HEK293 (cell line): ENCODE data around the gene CTCFL.

Source experiments
- CTCF ChIA-PET: fragments of 350-600 bp; formaldehyde crosslinking; extraction: SDS; loops from one replicate; lab custom pipeline; 2021; ENCODE audit warnings: antibody characterized with exemption; lab: Yijun Ruan, JAX
- POLR2A ChIA-PET: fragments of 300-600 bp; formaldehyde crosslinking; extraction: SDS; loops from one replicate; lab custom pipeline; 2020; ENCODE audit warnings: antibody characterized with exemption, inconsistent platforms; lab: Yijun Ruan, JAX
- H3K27ac ChIP-seq: fragments of 200-500 bp; sonication (Bioruptor generic); 2 replicates; pipeline ENCODE4 v1.5.1; 2014; ENCODE audit warnings: low read depth, low read length, control low read depth, inconsistent platforms; ENCODE audit errors: extremely low read depth
- H3K36me3 ChIP-seq, 2 experiments: fragments of 200-500 bp in 1 of 2; sonication (Bioruptor generic) in 1 of 2; 1 replicate in 1 of 2; 2 replicates in 1 of 2; pipeline ENCODE4 v1.5.1; 2014 to 2017; ENCODE audit warnings: inconsistent platforms in 2 of 2, low read length in 2 of 2; ENCODE audit not compliant: control insufficient read depth in 2 of 2, insufficient read depth in 1 of 2
- H3K4me1 ChIP-seq: fragments of 200-500 bp; sonication (Bioruptor generic); 2 replicates; pipeline ENCODE4 v1.5.1; 2014; ENCODE audit warnings: mild to moderate bottlenecking, low read length, inconsistent platforms; ENCODE audit not compliant: control insufficient read depth, insufficient read depth
- H3K4me3 ChIP-seq: 2 replicates; pipeline ENCODE4 v1.5.1; 2011; ENCODE audit warnings: low read depth, mild to moderate bottlenecking, control low read depth, low read length, moderate library complexity
- H3K9me3 ChIP-seq: fragments of 200-500 bp; sonication (Bioruptor generic); 2 replicates; pipeline ENCODE4 v1.5.1; 2014; ENCODE audit warnings: low read depth, low read length, inconsistent platforms; ENCODE audit not compliant: control insufficient read depth, insufficient read depth
- BCL11A ChIP-seq: fragments of 450-650 bp; formaldehyde crosslinking; IDR thresholded peaks from 2 replicates; pipeline ENCODE4 v1.5.1; 2016; ENCODE audit warnings: low read depth, missing biosample characterization, missing genetic modification characterization
- EGR2 ChIP-seq: fragments of 450-650 bp; formaldehyde crosslinking; IDR thresholded peaks from 2 replicates; pipeline ENCODE4 v1.5.1; 2016; ENCODE audit warnings: low read depth, missing biosample characterization, missing genetic modification characterization
- GFI1B ChIP-seq: fragments of 450-650 bp; formaldehyde crosslinking; IDR thresholded peaks from 2 replicates; pipeline ENCODE4 v1.5.1; 2016; ENCODE audit warnings: missing biosample characterization, missing genetic modification characterization
- GLIS1 ChIP-seq: fragments of 450-650 bp; formaldehyde crosslinking; IDR thresholded peaks from 2 replicates; pipeline ENCODE4 v1.5.1; 2016; ENCODE audit warnings: missing biosample characterization, missing genetic modification characterization
- HOXD13 ChIP-seq: sonication (generic); formaldehyde crosslinking; IDR thresholded peaks from 2 replicates; pipeline ENCODE4 v1.8.0; 2022; ENCODE audit warnings: missing genetic modification reagents, borderline replicate concordance
- KLF10 ChIP-seq: fragments of 450-650 bp; IDR thresholded peaks from 2 replicates; pipeline ENCODE4 v1.5.1; 2018; ENCODE audit warnings: missing biosample characterization, mild to moderate bottlenecking, missing genetic modification characterization
- KLF7 ChIP-seq: fragments of 450-650 bp; formaldehyde crosslinking; IDR thresholded peaks from 2 replicates; pipeline ENCODE4 v1.5.1; 2016; ENCODE audit warnings: missing biosample characterization, missing genetic modification characterization, borderline replicate concordance
- MEIS1 ChIP-seq: sonication (generic); formaldehyde crosslinking; IDR thresholded peaks from 2 replicates; pipeline ENCODE4 v1.8.1; 2022; ENCODE audit warnings: missing genetic modification reagents, mild to moderate bottlenecking, borderline replicate concordance
- MZF1 ChIP-seq: fragments of 450-650 bp; formaldehyde crosslinking; IDR thresholded peaks from 2 replicates; pipeline ENCODE4 v1.5.1; 2017; ENCODE audit warnings: missing biosample characterization, missing genetic modification characterization, borderline replicate concordance
- OVOL3 ChIP-seq: fragments of 450-650 bp; formaldehyde crosslinking; IDR thresholded peaks from 2 replicates; pipeline ENCODE4 v1.5.1; 2016; ENCODE audit warnings: missing biosample characterization, missing genetic modification characterization
- RBAK ChIP-seq: fragments of 450-650 bp; formaldehyde crosslinking; IDR thresholded peaks from 2 replicates; pipeline ENCODE4 v1.5.1; 2016; ENCODE audit warnings: missing biosample characterization, missing genetic modification characterization
- TRIM28 ChIP-seq: IDR thresholded peaks from 2 replicates; pipeline ENCODE4 v1.6.1; 2011; ENCODE audit warnings: low read length, control low read depth, borderline replicate concordance
- YY2 ChIP-seq: fragments of 450-650 bp; formaldehyde crosslinking; IDR thresholded peaks from 2 replicates; pipeline ENCODE4 v1.5.1; 2016; ENCODE audit warnings: missing biosample characterization, missing genetic modification characterization
- ZBTB17 ChIP-seq: fragments of 450-650 bp; formaldehyde crosslinking; IDR thresholded peaks from 2 replicates; pipeline ENCODE4 v1.5.1; 2016; ENCODE audit warnings: missing biosample characterization, missing genetic modification characterization
- ZBTB48 ChIP-seq: fragments of 450-650 bp; formaldehyde crosslinking; IDR thresholded peaks from 2 replicates; pipeline ENCODE4 v1.5.1; 2016; ENCODE audit warnings: missing biosample characterization, missing genetic modification characterization
- ZBTB8A ChIP-seq: fragments of 450-650 bp; formaldehyde crosslinking; IDR thresholded peaks from 2 replicates; pipeline ENCODE4 v1.5.1; 2016; ENCODE audit warnings: missing biosample characterization, missing genetic modification characterization
- ZNF114 ChIP-seq: fragments of 450-650 bp; formaldehyde crosslinking; IDR thresholded peaks from 2 replicates; pipeline ENCODE4 v1.5.0; 2017; ENCODE audit warnings: missing biosample characterization, missing genetic modification characterization
- ZNF132 ChIP-seq: fragments of 450-650 bp; formaldehyde crosslinking; IDR thresholded peaks from 2 replicates; pipeline ENCODE4 v1.5.1; 2017; ENCODE audit warnings: missing biosample characterization, missing genetic modification characterization, borderline replicate concordance
- ZNF16 ChIP-seq: fragments of 450-650 bp; formaldehyde crosslinking; IDR thresholded peaks from 2 replicates; pipeline ENCODE4 v1.5.1; 2016; ENCODE audit warnings: low read depth, missing biosample characterization, missing genetic modification characterization
- ZNF202 ChIP-seq: fragments of 450-650 bp; formaldehyde crosslinking; IDR thresholded peaks from 2 replicates; pipeline ENCODE4 v1.5.1; 2016; ENCODE audit warnings: missing biosample characterization, missing genetic modification characterization, borderline replicate concordance
- ZNF214 ChIP-seq: fragments of 450-650 bp; formaldehyde crosslinking; IDR thresholded peaks from 2 replicates; pipeline ENCODE4 v1.5.1; 2017; ENCODE audit warnings: missing biosample characterization, mild to moderate bottlenecking, missing genetic modification characterization, borderline replicate concordance
- ZNF335 ChIP-seq: fragments of 450-650 bp; formaldehyde crosslinking; conservative IDR thresholded peaks from 2 replicates; pipeline ENCODE4 v1.5.1; 2016; ENCODE audit warnings: missing biosample characterization, missing genetic modification characterization
- ZNF341 ChIP-seq: fragments of 450-650 bp; formaldehyde crosslinking; IDR thresholded peaks from 2 replicates; pipeline ENCODE4; 2016; ENCODE audit warnings: low read depth, missing biosample characterization, missing genetic modification characterization
- ZNF426 ChIP-seq: fragments of 450-650 bp; formaldehyde crosslinking; IDR thresholded peaks from 2 replicates; pipeline ENCODE4 v1.5.1; 2017; ENCODE audit warnings: missing biosample characterization, missing genetic modification characterization, mild to moderate bottlenecking, inconsistent platforms, moderate library complexity
- ZNF473 ChIP-seq: fragments of 450-650 bp; formaldehyde crosslinking; IDR thresholded peaks from 2 replicates; pipeline ENCODE4 v1.5.1; 2017; ENCODE audit warnings: missing biosample characterization, missing genetic modification characterization
- ZNF558 ChIP-seq: fragments of 450-650 bp; formaldehyde crosslinking; IDR thresholded peaks from 2 replicates; pipeline ENCODE4 v1.5.1; 2016; ENCODE audit warnings: missing biosample characterization, missing genetic modification characterization
- ZNF561 ChIP-seq: fragments of 450-650 bp; IDR thresholded peaks from 2 replicates; pipeline ENCODE4 v1.5.1; 2018; ENCODE audit warnings: missing biosample characterization, missing genetic modification characterization, borderline replicate concordance
- ZNF596 ChIP-seq: fragments of 450-650 bp; IDR thresholded peaks from 2 replicates; pipeline ENCODE4 v1.5.0; 2018; ENCODE audit warnings: missing biosample characterization, mild to moderate bottlenecking, missing genetic modification characterization, moderate library complexity
- ZNF624 ChIP-seq: fragments of 450-650 bp; formaldehyde crosslinking; IDR thresholded peaks from 2 replicates; pipeline ENCODE4 v1.5.1; 2017; ENCODE audit warnings: missing biosample characterization, missing genetic modification characterization
- ZNF626 ChIP-seq: fragments of 450-650 bp; sonication (Bioruptor Pico); formaldehyde crosslinking; IDR thresholded peaks from 2 replicates; pipeline ENCODE4 v1.5.1; 2018; ENCODE audit warnings: missing biosample characterization, missing genetic modification characterization, inconsistent platforms
- ZNF629 ChIP-seq: fragments of 450-650 bp; formaldehyde crosslinking; IDR thresholded peaks from 2 replicates; pipeline ENCODE4 v1.5.1; 2017; ENCODE audit warnings: missing biosample characterization, missing genetic modification characterization
- ZNF776 ChIP-seq: fragments of 450-650 bp; formaldehyde crosslinking; IDR thresholded peaks from 2 replicates; pipeline ENCODE4 v1.5.0; 2017; ENCODE audit warnings: missing biosample characterization, missing genetic modification characterization, borderline replicate concordance
- ZNF792 ChIP-seq: fragments of 450-650 bp; formaldehyde crosslinking; IDR thresholded peaks from 2 replicates; pipeline ENCODE4 v1.5.1; 2016; ENCODE audit warnings: missing biosample characterization, missing genetic modification characterization
- ZNF843 ChIP-seq: fragments of 450-650 bp; formaldehyde crosslinking; IDR thresholded peaks from 2 replicates; pipeline ENCODE4 v1.5.1; 2016; ENCODE audit warnings: missing biosample characterization, missing genetic modification characterization
- ZSCAN16 ChIP-seq: fragments of 450-650 bp; formaldehyde crosslinking; IDR thresholded peaks from 2 replicates; pipeline ENCODE4 v1.5.1; 2016; ENCODE audit warnings: missing biosample characterization, missing genetic modification characterization
- ZSCAN23 ChIP-seq: fragments of 450-650 bp; formaldehyde crosslinking; IDR thresholded peaks from 2 replicates; pipeline ENCODE4 v1.5.1; 2016; ENCODE audit warnings: missing biosample characterization, missing genetic modification characterization
- TF ChIP-seq, protein P1 (sequence below): fragments of 450-650 bp; formaldehyde crosslinking; IDR thresholded peaks from 2 replicates; pipeline ENCODE4 v1.5.1; 2016; ENCODE audit warnings: missing biosample characterization, missing genetic modification characterization

The CTCFL gene

DNA sequence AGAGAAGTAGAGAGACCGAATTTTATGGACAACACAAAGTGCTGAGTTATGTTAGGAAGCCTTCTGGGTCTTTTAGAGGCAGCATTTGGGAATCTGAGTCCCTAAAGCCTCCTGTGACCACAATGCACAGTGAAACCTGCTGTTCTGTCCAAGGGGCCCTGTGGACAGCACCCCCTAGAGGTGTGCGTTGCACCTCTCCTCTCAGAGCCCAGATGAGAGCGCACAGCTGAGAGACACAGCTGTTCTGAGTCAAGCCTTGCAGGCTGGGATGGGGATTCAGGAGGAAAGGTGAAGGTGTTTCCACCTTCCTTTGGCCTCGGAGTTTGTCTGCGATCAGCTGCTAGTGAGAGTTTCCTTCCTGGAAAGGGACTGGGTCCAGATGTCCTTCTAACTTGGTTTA, 49.0 kb upstream of the CTCFL start (continued):
- TF ChIP-seq KLF10 (tag by site-specific recombination), result no peak
- no peak for TF ChIP-seq MEIS1 (CRISPR knock-in tag)
- no peak for TF ChIP-seq HOXD13 (CRISPR knock-in tag)
- no peak for TF ChIP-seq ZNF792 (tag by site-specific recombination)
- TF ChIP-seq ZSCAN23, result no peak
- no peak for TF ChIP-seq KLF7 (tag by site-specific recombination)
- TF ChIP-seq ZNF202, result no peak
- no peak for TF ChIP-seq MZF1 (tag by site-specific recombination)
- TF ChIP-seq ZNF426, result no peak
- no peak for TF ChIP-seq ZNF16 (tag by site-specific recombination)
- TF ChIP-seq, protein P1, sequence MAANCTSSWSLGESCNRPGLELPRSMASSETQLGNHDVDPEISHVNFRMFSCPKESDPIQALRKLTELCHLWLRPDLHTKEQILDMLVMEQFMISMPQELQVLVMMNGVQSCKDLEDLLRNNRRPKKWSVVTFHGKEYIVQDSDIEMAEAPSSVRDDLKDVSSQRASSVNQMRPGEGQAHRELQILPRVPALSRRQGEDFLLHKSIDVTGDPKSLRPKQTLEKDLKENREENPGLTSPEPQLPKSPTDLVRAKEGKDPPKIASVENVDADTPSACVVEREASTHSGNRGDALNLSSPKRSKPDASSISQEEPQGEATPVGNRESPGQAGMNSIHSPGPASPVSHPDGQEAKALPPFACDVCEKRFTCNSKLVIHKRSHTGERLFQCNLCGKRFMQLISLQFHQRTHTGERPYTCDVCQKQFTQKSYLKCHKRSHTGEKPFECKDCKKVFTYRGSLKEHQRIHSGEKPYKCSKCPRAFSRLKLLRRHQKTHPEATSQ, result no peak
- no peak for TF ChIP-seq ZNF335
- peak; percentile 7; the same call in 1 of the 2 replicates for TF ChIP-seq GLIS1 (tag by site-specific recombination)
- no peak for TF ChIP-seq ZNF558 (tag by site-specific recombination)
- no peak for TF ChIP-seq ZNF596 (tag by site-specific recombination)
- TF ChIP-seq ZNF114 (tag by site-specific recombination), result no peak
- no peak for TF ChIP-seq ZNF776 (tag by site-specific recombination)
- TF ChIP-seq ZNF561 (tag by site-specific recombination), result 0 out of 2 replicates have a peak, but pooled peaks have one; percentile 33
- TF ChIP-seq ZBTB48, result 0 out of 2 replicates have a peak, but pooled peaks have one; percentile 38
- no peak for TF ChIP-seq ZNF132 (tag by site-specific recombination)
- TF ChIP-seq ZBTB17, result 0 out of 2 replicates have a peak, but pooled peaks have one; percentile 22
- no peak for TF ChIP-seq BCL11A
- no peak for TF ChIP-seq ZNF626 (tag by site-specific recombination)
- TF ChIP-seq ZNF624, result no peak
- TF ChIP-seq ZNF341, result peak; percentile 65
- TF ChIP-seq ZNF629 (tag by site-specific recombination), result no peak
- TF ChIP-seq RBAK (tag by site-specific recombination), result no peak
- no peak for TF ChIP-seq ZNF214 (tag by site-specific recombination)
- TF ChIP-seq ZNF843 (tag by site-specific recombination), result no peak
- TF ChIP-seq YY2, result no peak
- TF ChIP-seq ZSCAN16 (tag by site-specific recombination), result no peak
- no peak for TF ChIP-seq TRIM28
- 0 out of 2 replicates have a peak, but pooled peaks have one; percentile 11 for TF ChIP-seq ZBTB8A (tag by site-specific recombination)

DNA sequence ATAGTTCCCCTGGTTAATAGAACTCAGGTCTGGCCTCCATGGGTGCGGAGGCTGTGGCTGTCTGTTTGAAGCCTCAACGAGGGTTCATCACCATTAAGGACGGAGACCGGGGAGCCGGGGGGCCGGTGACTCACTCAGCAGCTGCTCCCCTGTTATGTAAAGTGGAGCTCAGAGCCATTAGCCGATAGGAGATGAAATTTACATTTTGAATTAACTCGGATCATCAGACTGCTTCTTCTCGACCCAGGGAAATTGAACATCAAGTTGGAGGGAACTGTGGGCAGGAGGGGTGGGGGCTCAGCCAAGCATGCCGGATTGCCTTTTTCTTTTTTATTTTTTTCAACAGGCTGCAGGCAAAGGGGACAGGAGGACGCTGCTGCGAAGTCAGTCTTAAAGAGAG, 48.3 kb upstream of the CTCFL start:
- TF ChIP-seq OVOL3 (tag by site-specific recombination) (no peak), ZNF473 (no peak), GFI1B (tag by site-specific recombination) (no peak), ZNF843 (tag by site-specific recombination) (no peak), EGR2 (tag by site-specific recombination) (no peak)

More for the DNA sequence above, 48.3 kb upstream of the CTCFL start:
- no peaks in the 10 kb centered on the region for H3K9me3 ChIP-seq
- H3K4me3 ChIP-seq, result no peak overlapping the region
- H3K27ac ChIP-seq, result no peak overlapping the region
- H3K36me3 ChIP-seq, result no peaks in the 10 kb centered on the region
- CTCF ChIA-PET, result interaction anchor here (0.6 to 4.5 kb wide), 13 partner anchors 8 to 160 kb away, joined by 3 to 33 read pairs (median 4); partner anchors contain the start of gene PCK1
- no peaks in the 10 kb centered on the region for H3K4me1 ChIP-seq
- POLR2A ChIA-PET, result no interaction called here
